GM10248 (cell line): ENCODE data around the gene ARHGAP23.

ENCODE experiments used
- CTCF ChIA-PET: fragments of 300-600 bp; sonication (Branson Sonifier 250); formaldehyde crosslinking; extraction: SDS; loops from one replicate; lab custom pipeline; 2021; ENCODE audit warnings: antibody characterized with exemption; lab: Yijun Ruan, JAX
- POLR2A ChIA-PET: fragments of 350-650 bp; sonication (Branson Sonifier 250); formaldehyde crosslinking; extraction: SDS; loops from one replicate; lab custom pipeline; 2020; ENCODE audit warnings: antibody characterized with exemption; lab: Yijun Ruan, JAX
- DNase-seq: peaks from one replicate; pipeline ENCODE4 v3.0.0; 2012; ENCODE audit errors: extremely low spot score
- CTCF ChIP-seq: IDR thresholded peaks from 2 replicates; pipeline ENCODE4 v1.5.1; 2012; ENCODE audit warnings: mild to moderate bottlenecking, low read depth; ENCODE audit errors: extremely low read depth, missing control alignments, control extremely low read depth

Gene ARHGAP23

GRCh38 chr17:38447502-38448085, 19.3 kb downstream of the ARHGAP23 start:
- POLR2A ChIA-PET = no interaction called here
- DNase-seq = no peak

GRCh38 chr17:38448208-38448771, 20.0 kb downstream of the ARHGAP23 start:
- no peak for DNase-seq
- no peak for TF ChIP-seq CTCF
- ChIA-PET POLR2A (no interaction called here), CTCF (interaction anchor here (1.6 kb wide), 1 partner anchor 11 kb away, joined by 4 read pairs; no protein-coding TSS in a partner anchor)

More at GRCh38 chr17:38447502-38448085, 19.3 kb downstream of the ARHGAP23 start:
- CTCF ChIA-PET = interaction anchor here (1.6 kb wide), 1 partner anchor 10 kb away, joined by 4 read pairs; no protein-coding TSS in a partner anchor
- TF ChIP-seq CTCF = no peak

GRCh38 chr17:38449364-38449763, 21.1 kb downstream of the ARHGAP23 start:
- no peak for DNase-seq
- TF ChIP-seq CTCF = no peak
- ChIA-PET POLR2A (no interaction called here), CTCF (no interaction called here)

GRCh38 chr17:38450557-38451029, 22.3 kb downstream of the ARHGAP23 start:
- POLR2A ChIA-PET = no interaction called here
- no peak for DNase-seq
- TF ChIP-seq CTCF = no peak
- CTCF ChIA-PET = interaction anchor here (0.8 kb wide), 2 partner anchors 9 to 35 kb away, joined by 3 read pairs; no protein-coding TSS in a partner anchor

GRCh38 chr17:38451030-38451839, 23.0 kb downstream of the ARHGAP23 start:
- DNase-seq = no peak
- POLR2A ChIA-PET = no interaction called here
- CTCF ChIA-PET = interaction anchor here (0.8 to 1.1 kb wide), 3 partner anchors 8 to 34 kb away, joined by 3 read pairs; no protein-coding TSS in a partner anchor
- no peak for TF ChIP-seq CTCF

- ChIA-PET POLR2A (no interaction called here), CTCF (interaction anchor here (1.0 to 1.1 kb wide), 2 partner anchors 12 to 211 kb away, joined by 3 read pairs; no protein-coding TSS in a partner anchor)
- TF ChIP-seq CTCF = no peak
- no peak for DNase-seq
Measured at GRCh38 chr17:38451840-38452529, 23.7 kb downstream of the ARHGAP23 start.
